Activated CD8-positive, alpha-beta memory T cell treated with anti-CD3 and anti-CD28 coated beads for 4 hours (primary cell): ENCODE data around the gene ECE2.
A peak's percentile ranks its signal among the peaks of the same experiment; 100 is the strongest.
"Not testable (repeated sequence)": the region's sequence is repeated elsewhere in the genome, so short reads cannot be mapped to it uniquely, and the experiment has no call there.

Experiments used
- DNase-seq, 2 donors: peaks; one replicate each; pipeline ENCODE4 v3.0.0-alpha.2; 2020; ENCODE audit warnings: low read depth in 2 of 2

Gene ECE2

DNA sequence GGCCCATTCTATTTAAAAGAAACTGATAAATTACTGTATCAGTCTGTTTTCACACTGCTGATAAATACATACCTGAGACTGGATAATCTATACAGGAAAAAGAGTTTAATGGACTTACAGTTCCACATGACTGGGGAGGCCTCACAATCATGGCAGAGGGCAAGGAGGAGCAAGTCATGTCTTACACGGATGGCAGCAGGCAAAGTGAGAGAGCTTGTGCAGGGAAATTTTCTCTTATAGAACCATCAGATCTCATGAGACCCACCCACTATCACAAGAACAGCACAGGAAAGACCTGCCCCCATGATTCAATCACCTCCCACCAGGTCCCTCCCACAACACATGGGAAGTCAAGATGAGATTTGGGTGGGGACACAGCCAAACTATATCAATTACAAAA, 8.6 kb upstream of the ECE2 start:
- not testable (repeated sequence) for DNase-seq

DNA sequence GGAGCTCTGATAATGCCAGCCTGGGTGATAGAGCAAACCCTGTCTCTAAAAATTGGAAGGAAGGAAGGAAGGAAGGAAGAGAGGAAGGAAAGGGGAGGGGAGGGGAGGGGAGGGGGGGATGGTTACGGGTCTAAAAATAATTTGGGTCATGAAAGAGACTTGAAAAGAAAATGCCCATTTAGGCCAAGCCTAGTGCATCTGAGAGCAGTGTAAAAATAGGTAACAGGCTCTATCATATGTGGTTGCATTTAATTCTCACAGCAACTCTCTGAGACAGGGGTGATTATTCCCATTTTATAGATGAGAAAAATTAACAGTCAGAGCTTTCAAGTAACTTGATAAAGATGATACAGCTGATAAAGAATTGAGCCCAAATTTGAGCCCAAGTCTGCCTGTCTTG, 3.6 kb upstream of the ECE2 start:
- no peak for DNase-seq

DNA sequence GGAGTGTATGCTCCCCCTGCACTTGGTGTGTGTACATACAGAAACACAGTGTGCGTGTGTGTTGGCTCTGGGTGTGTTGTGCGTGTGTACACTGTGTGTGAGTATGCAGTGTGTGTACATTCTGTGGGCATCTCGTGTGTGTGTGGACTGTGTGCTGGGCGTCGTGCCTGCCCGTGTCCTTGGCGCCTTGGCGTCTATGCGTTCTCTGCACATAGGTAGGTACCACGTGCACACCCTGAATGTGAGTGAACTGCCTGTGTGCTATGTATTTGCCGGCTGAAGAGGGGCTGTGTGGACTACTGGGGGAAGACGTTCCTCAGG, 481 bp upstream of the ECE2 start:
- DNase-seq: no peak

DNA sequence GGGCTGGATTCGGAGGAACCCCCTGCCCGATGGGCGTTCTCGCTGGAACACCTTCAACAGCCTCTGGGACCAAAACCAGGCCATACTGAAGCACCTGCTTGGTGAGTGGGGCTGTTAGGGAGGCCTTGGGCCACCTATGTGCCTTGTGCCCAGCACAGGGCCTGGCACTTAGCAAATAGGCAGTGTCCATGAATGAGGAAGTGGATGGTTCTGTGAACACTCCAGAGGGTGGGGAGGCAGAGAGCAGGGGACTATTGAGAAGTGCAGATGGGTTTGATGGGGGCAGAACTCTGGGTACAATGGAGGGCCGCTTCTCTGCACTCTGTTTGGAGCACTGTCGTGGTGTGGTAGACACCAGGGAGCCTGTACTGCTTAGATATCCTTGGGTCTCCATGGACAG, 1.5 kb downstream of the ECE2 start:
- no peak for DNase-seq

DNA sequence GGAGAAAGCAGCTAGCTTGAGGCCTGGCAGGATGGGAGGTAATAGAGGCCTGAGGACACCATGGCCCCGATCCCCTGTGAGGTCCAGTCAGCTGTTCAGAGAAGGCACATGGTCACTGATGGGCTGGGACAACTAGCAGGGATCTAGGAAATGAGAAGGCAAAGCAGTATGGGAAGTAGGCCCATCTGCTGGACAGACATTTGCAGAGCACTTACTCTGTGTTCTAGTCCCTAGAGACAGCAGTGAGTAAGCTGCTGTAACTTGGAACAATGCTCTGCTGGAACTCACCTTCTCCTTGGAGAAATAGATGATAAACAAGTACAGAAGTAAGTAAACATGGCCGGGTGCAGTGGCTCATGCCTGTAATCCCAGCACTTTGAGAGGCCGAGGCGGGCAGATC, 7.1 kb downstream of the ECE2 start:
- DNase-seq: no peak

DNA sequence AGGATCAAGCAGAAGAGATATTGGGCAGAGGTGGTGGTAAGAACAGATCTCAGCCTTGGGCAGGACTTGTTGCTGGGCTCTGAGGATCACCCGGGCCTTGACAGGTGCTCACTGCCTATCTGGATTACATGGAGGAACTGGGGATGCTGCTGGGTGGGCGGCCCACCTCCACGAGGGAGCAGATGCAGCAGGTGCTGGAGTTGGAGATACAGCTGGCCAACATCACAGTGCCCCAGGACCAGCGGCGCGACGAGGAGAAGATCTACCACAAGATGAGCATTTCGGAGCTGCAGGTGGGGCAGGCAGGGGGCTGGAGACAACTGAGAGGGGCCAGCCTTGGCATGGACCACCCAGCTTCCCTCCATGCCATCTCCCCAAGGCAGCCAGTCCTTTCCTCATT, 7.9 kb downstream of the ECE2 start:
- DNase-seq: no peak

DNA sequence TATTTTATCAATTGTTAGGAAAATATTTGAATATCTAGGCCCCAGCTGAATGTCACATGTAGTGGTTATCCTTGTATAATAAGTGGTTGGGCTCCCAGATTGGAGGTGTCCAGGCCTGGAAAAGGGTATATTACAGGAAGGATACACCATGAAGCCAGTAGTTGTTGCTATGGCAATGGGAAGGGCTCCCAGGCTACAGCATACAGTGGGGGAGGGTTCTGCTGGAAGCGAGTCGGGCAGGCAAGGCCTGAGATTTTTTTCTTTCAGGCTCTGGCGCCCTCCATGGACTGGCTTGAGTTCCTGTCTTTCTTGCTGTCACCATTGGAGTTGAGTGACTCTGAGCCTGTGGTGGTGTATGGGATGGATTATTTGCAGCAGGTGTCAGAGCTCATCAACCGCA, 8.9 kb downstream of the ECE2 start:
- no peak for DNase-seq

DNA sequence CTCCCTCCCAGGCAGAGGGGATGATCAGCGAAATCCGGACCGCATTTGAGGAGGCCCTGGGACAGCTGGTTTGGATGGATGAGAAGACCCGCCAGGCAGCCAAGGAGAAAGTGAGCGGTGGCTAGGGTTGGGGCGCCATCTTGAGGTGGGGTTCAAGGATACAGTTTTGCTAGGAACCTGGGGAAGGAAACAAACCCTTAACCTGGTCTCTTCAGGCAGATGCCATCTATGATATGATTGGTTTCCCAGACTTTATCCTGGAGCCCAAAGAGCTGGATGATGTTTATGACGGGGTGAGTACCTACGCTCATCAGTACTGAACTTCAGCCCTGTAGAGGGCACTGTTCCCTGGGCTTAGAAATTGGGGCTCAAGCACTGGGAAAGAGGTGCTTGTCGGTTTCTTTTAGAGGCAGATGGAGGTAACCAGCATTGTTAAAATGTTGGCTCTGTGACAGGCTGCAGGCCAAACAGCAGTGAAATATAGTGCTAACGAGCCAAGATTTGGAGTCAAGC, 13.7 kb downstream of the ECE2 start:
- peak; percentile 36 to 39 for DNase-seq

DNA sequence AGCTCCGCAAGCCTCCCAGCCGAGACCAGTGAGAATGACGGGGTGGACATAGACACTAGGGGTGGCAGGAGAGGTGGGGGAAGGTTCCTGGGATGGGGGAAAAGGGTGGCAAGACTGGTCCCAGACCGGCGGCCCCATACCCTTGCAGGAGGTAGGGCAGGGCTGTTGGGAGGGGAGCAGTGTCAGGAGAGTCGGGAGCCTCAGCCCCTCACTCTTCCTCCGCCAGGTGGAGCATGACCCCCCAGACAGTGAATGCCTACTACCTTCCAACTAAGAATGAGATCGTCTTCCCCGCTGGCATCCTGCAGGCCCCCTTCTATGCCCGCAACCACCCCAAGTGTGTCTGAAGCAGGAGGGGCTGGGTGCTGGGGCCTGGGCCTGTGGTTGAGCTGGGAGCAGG, 14.5 kb downstream of the ECE2 start:
- DNase-seq: no peak

DNA sequence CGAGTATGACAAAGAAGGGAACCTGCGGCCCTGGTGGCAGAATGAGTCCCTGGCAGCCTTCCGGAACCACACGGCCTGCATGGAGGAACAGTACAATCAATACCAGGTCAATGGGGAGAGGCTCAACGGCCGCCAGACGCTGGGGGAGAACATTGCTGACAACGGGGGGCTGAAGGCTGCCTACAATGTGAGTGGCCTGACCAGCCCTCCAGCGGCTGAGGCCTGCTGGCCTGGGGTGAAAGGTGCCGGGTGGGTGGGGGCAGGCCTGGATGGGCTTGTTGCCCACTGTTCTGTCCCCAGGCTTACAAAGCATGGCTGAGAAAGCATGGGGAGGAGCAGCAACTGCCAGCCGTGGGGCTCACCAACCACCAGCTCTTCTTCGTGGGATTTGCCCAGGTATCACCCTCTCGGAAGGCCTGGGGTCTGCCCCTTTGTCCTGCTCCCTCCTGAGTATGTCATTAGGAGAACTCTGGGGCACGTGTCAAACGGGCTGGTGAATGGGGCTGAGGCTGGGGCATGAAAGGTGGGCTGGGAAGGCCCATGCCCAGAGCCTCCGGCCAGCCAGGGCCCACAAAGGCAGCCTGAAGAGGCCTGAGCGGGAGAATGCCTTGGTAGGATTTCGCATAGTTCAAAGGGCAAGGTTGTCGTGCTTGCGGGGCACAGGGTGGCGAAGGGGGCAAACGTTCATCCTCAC, 15.4 kb downstream of the ECE2 start:
- no peak for DNase-seq

DNA sequence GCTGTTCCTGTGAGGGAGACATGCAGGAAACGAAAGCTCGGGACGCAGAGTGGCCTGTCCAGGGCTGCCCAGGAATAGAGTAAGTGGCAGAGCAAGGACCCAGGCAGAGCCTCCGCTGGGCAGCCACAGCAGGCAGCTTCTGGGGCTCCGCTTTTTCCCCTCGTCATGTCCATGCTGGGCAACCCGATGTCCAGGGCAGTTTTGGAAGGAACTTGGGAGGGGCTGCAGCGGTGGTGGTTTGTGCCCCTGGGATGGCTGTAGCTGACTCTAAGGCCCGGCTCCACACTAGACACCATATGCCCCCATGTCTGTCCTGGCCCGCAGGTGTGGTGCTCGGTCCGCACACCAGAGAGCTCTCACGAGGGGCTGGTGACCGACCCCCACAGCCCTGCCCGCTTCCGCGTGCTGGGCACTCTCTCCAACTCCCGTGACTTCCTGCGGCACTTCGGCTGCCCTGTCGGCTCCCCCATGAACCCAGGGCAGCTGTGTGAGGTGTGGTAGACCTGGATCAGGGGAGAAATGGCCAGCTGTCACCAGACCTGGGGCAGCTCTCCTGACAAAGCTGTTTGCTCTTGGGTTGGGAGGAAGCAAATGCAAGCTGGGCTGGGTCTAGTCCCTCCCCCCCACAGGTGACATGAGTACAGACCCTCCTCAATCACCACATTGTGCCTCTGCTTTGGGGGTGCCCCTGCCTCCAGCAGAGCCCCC, 16.1 kb downstream of the ECE2 start:
- DNase-seq: no peak

DNA sequence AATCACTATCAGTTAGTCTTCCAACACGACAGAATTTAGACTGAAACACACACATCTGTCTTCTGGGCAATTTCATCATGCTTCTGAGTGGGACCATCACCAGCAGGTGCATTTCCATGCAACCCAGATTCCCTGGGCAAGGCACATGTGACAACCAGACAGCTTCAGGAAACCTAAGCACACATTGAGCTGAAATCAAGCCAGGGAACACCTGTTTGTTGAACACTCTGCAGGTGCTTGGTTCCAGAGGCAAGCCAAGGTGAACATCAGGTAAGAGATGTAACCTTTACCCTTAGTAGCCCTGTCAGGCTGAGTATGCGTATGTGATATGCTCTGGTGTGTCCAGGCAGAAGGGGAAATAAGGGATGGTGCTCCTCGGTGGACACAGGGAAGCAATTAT, 19.9 kb downstream of the ECE2 start:
- no peak for DNase-seq

DNA sequence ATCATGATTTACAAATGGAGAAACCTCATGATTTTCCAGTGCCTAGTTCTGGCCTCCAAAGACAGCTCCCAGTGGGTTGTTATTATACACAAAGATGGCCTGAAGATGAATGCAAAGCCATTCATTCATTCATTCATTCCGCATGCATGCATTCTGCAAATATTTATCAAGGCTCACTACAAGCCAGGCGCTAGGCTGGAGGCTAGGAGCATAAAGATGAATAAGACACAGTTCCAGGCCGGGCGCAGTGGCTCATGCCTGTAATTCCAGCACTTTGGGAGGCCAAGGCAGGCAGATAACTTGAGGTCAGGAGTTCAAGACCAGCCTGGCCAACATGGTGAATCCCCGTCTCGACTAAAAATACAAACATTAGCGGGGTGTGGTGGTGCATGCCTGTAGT, 20.8 kb downstream of the ECE2 start:
- DNase-seq: no peak

DNA sequence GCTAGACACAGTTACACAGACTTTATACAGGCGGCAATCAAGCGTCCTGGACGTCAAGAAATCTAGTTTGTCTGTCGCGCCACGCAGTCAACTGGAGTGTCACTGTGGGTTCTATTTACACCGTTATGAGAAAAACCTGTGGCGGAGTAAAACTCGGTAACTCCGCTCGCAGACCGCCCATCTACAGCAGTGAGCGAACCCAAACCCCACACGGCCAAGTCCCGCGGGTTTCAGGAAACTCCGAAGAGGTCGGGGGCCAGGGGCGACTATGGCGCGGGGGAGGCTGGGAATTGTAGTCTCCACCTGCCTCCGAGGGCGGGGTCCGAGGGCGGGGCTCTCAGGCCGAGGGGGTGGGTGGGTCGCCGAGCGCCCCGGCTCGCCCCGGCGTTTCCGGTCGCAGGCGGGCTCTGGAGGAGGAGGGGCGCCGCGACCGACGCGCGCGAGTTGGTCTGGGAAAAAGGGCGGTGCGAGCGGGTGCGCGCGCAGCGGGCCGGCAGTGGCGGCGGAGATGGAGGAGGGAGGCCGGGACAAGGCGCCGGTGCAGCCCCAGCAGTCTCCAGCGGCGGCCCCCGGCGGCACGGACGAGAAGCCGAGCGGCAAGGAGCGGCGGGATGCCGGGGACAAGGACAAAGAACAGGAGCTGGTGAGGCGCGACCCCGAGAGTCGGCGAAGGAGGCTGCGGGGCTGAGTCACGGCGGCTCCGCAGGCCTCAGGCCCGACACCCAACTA, 23.1 kb downstream of the ECE2 start, which contains the start of gene PSMD2:
PSMD2 (plus strand) TSS at position 483 of the 729 bp plus-strand sequence; CDS start at position 509, 26 bp downstream.
- DNase-seq: peak; percentile 97 to 98

DNA sequence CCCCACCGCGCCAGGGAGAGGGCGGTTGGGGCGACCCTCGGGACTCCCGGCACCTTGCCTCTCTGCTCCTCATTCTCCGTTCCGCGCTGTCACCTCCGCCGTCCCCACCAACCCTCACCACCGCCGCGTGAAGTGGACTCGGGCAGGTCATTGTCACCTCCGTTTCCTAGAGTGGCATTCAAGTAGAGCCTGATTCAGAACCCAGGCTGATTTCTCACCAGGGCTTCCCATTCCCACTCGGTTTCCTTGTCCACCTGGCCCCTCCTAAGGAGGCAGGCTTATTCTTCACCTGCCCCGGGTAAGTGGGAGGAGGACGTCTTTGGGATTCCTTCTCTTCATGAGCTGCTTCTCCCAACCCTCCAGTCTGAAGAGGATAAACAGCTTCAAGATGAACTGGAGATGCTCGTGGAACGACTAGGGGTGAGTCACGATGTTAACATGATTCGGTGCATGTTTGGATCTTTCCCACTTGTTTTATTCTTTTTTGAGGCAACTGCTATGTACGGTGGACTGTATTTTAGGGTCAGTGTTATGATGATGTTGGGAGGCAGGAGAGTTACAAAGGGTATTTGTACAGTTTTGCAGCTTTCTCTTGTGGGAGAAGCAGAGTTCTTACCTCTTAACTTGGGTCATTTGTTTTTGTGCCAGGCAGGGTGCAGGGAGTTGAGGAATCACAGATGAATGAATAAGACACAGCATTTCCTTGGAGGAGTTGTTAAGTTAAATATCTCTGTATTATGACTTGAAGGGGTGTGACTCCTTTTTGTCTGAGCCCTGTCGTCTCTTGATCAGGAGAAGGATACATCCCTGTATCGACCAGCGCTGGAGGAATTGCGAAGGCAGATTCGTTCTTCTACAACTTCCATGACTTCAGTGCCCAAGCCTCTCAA, 23.9 kb downstream of the ECE2 start:
- DNase-seq: no peak

DNA sequence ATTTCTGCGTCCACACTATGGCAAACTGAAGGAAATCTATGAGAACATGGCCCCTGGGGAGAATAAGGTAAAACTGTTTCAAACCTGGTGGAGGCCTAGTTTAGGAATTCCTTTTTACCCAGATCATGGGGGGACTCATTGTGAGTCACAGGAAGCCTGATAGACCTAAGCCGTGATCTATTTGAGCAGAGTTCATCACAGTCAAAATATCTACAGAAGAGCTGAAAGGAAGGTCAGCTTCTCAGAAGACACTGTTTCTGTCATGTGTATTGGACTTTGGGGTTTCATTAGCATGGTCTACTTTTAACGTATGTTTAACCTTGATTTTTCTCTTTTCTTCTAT, 24.5 kb downstream of the ECE2 start:
- no peak for DNase-seq

DNA sequence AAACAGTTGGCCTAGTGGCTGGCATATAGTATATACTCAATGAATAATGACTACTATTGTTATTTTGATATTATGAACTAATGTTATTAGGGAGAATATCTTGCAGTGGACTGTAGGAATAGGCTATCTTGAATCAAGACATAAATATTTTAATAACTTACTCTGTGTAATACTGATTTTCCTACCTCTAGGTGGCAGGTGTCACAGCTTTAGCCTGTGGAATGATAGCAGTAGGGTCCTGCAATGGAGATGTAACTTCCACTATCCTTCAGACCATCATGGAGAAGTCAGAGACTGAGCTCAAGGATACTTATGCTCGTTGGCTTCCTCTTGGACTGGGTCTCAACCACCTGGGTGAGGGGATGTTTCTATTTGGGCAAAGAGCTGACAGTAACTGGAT, 29.8 kb downstream of the ECE2 start:
- no peak for DNase-seq

DNA sequence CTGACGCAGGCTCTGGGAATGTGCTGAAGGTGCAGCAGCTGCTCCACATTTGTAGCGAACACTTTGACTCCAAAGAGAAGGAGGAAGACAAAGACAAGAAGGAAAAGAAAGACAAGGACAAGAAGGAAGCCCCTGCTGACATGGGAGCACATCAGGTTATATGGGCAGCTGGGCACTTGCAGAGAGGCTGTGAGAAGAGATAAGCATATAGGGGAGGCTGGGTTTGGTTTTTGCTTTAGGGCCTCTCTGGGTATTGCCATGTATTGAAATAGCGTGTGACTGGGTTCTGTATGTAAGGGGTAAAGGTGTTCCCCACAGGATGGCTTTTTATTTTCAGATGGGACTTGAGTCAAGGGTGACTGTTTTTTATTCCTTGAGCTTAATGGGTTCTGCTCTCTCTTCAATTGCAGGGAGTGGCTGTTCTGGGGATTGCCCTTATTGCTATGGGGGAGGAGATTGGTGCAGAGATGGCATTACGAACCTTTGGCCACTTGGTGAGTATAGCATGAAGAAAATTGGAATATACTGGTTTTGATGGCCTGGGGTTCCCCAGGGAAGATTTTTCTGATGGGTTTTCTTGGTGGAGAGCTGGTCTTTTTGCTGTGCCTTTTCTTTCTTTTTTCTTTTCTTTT, 30.6 kb downstream of the ECE2 start:
- no peak for DNase-seq

DNA sequence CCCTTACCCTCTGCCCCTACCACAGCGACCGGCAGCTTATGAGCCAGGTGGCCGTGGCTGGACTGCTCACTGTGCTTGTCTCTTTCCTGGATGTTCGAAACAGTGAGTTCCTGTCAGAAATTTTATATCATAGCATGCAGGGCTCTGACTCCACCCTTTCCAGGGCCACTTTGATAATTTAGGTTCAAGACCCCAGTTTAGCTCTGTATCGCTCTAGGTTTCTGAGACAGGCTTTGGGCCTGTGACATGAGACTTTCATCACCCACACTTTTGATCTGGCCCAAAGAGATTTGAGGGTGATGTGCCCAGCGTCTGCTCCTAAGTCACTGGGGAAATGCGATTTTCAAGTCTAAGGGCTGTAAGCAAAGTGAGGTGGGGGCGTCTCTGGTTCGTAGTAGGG, 32.1 kb downstream of the ECE2 start:
- no peak for DNase-seq

DNA sequence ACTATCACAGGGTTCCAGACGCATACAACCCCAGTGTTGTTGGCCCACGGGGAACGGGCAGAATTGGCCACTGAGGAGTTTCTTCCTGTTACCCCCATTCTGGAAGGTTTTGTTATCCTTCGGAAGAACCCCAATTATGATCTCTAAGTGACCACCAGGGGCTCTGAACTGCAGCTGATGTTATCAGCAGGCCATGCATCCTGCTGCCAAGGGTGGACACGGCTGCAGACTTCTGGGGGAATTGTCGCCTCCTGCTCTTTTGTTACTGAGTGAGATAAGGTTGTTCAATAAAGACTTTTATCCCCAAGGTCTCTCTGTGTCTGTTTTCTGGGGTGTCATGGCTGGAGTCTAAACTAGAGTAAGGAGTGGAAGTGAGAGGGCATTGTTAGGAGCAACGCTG, 32.9 kb downstream of the ECE2 start:
- DNase-seq: no peak

DNA sequence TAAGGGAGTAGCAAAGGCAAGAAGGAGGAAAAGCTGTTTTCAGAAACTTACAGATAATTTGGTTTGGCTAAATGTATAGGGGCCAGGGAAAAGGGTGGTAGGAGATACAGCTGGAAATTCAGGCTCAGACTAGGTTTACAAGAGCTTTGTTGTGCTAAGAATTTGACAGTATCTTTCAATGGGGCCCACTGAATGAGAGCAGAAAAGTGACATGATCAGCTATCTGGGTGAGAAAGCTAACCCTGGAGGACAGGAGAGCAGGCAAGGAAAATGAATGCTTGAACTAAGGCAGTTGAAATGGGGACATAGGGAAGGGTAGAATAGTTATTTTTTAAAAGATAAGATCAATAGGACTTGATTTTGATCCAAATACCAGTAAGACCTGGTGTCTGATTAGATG, 35.8 kb downstream of the ECE2 start:
- no peak for DNase-seq

DNA sequence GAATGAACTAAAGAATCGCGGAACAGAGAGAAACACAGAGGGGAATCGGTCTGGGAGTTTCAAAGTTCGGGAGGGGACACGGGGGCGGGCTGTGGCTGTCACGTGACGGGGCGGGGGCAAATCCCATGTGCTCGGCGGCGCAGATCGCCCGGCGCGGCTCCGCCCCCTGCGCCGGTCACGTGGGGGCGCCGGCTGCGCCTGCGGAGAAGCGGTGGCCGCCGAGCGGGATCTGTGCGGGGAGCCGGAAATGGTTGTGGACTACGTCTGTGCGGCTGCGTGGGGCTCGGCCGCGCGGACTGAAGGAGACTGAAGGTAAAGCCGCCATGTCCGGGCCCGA, 38.5 kb downstream of the ECE2 start, which contains the start of gene EIF4G1:
EIF4G1 (plus strand) TSS at position 244 of the 337 bp plus-strand sequence. CDS start 1,191 bp downstream, outside the sequence.
- peak; percentile 84 to 85 for DNase-seq
